Heart left ventricle (tissue), 13 donors: Measurements from ENCODE around the gene PIK3C2G.

Source experiments
- CTCF ChIP-seq, 12 donors: fragments of 200-600 bp; sonication (generic) in 4 of 12; IDR thresholded peaks; one replicate each; pipeline versions ENCODE4 v1.5.0 to v1.8.0; 2018 to 2022; ENCODE audit warnings: antibody characterized with exemption in 12 of 12, mild to moderate bottlenecking in 5 of 12
- POLR2A ChIP-seq, 2 donors: fragments of 450-650 bp; IDR thresholded peaks; one replicate each; pipeline ENCODE4 v1.6.1; 2017; ENCODE audit warnings: antibody characterized with exemption in 2 of 2, mild to moderate bottlenecking in 2 of 2, moderate library complexity in 2 of 2
- donor health status: ischemic (EF 13 %, LVEDD 7.1; RV severe dilation, severe dysfunction).
- donor health status: DM: no; HTN: yes; CAD: no.
- donor health status: DM: no; HTN: no; CAD: no.
- donor health status: ischemic (EF 25% LVEDD 6.9; RV normal size, moderate dysfunction).
- donor health status: ischemic (EF 25% LVEDD 5.7; RV mildly dilated, moderate dysfunction).
- donor health status: ischemic (EF 35%, LVEDD 5.7; RV mildly dilated, moderate dysfunction).
- donor health status: nonischemic (EF 11% LVEDD 7.7; RV severe dilation, severe dysfunction).
- donor health status: DM: yes; HTN: yes; CAD: no.
- donor health status: PGD.
- donor health status: ischemic (EF 29% LVEDD 5.4; RV normal size, mild dysfunction).
- donor health status: nonischemic (EF 23%, LVEDD 6.1; RV moderate dilation, normal function).

- TF ChIP-seq CTCF (IDR thresholded peaks at IDR 0.05), result no peak
- TF ChIP-seq POLR2A (IDR thresholded peaks at IDR 0.05), result no peak
Observed at GRCh38 chr12:18646286-18646890, 385.1 kb downstream of the PIK3C2G start.
